Transverse colon (tissue), 4 donors: Measurements from ENCODE around the gene DVL1. TPM values are rescaled to one million over a fixed set of nuclear protein-coding genes. Genes with fewer than 3 reads are reported as not detected.

ENCODE experiments used
- DNase-seq: peaks from one replicate; pipeline ENCODE4 v3.0.0-alpha.2; 2019
- H3K27ac ChIP-seq, 4 donors: fragments of 200-600 bp; sonication (generic); 2 replicates each; pipeline ENCODE4 v1.5.1; 2016 to 2018; ENCODE audit warnings: inconsistent platforms in 4 of 4
- H3K27me3 ChIP-seq: fragments of 200-600 bp; sonication (generic); 2 replicates; pipeline ENCODE4 v1.5.1; 2017; ENCODE audit warnings: inconsistent platforms
- H3K36me3 ChIP-seq, 4 donors: fragments of 200-600 bp; sonication (generic); 2 replicates each; pipeline ENCODE4 v1.5.1; 2017 to 2019; ENCODE audit warnings: inconsistent platforms in 4 of 4
- H3K4me1 ChIP-seq, 4 donors: fragments of 200-600 bp; sonication (generic); 2 replicates each; pipeline ENCODE4 v1.5.1; 2017 to 2020; ENCODE audit warnings: inconsistent platforms in 4 of 4
- H3K4me3 ChIP-seq, 4 donors: fragments of 200-600 bp; sonication (generic); 1 replicate in 1 of 4; 2 replicates in 3 of 4; pipeline versions ENCODE4 v1.5.1 to v1.6.1; 2017 to 2019; ENCODE audit warnings: inconsistent platforms in 4 of 4
- H3K9me3 ChIP-seq, 2 donors: fragments of 200-600 bp; sonication (generic); 2 replicates each; pipeline ENCODE4 v1.5.1; 2017 to 2019; ENCODE audit warnings: inconsistent platforms in 2 of 2
- CTCF ChIP-seq, 5 experiments: fragments of 200-600 bp in 3 of 5; fragments of 450-650 bp in 2 of 5; sonication (generic) in 3 of 5; IDR thresholded peaks; 1 replicate in 2 of 5; 2 replicates in 3 of 5; pipeline ENCODE4 v1.5.1; 2016 to 2017; ENCODE audit warnings: antibody characterized with exemption in 5 of 5, inconsistent platforms in 3 of 5, mild to moderate bottlenecking in 2 of 5, moderate library complexity in 1 of 5
- EP300 ChIP-seq: sonication (generic); formaldehyde crosslinking; IDR thresholded peaks from one replicate; pipeline ENCODE4 v1.6.1; 2017; ENCODE audit warnings: antibody characterized with exemption, low read depth
- POLR2A ChIP-seq: fragments of 450-650 bp; IDR thresholded peaks from one replicate; pipeline ENCODE4 v1.6.1; 2016; ENCODE audit warnings: antibody characterized with exemption, mild to moderate bottlenecking, moderate library complexity
- POLR2AphosphoS5 ChIP-seq, 3 donors: sonication (generic); formaldehyde crosslinking; IDR thresholded peaks; one replicate each; pipeline ENCODE4 v1.6.1; 2016; ENCODE audit warnings: antibody characterized with exemption in 3 of 3
- WGBS, 2 donors: methylation state at CpG; one replicate each; pipeline ENCODE4 v1.1.5; 2018; ENCODE audit warnings: low coverage in 1 of 2; 5-methylcytosine and 5-hydroxymethylcytosine counted together
- in situ Hi-C, 4 donors: fragments of 200-750 bp; cut with MboI; loops; one replicate each; pipeline versions ENCODE4 v1.15.0 to v1.15.1; 2017; ENCODE audit warnings: low sequenced_read_pairs in 3 of 4, low pct_ligation_motif_present in 1 of 4, low pct_unique_long_range_greater_than_20kb in 1 of 4
- intact Hi-C: fragments of 100-400 bp; cut with DNase I; formaldehyde crosslinking; loops from one replicate; pipeline ENCODE4 v1.15.1; 2023; ENCODE audit warnings: low total_unique reads
- total RNA-seq, 4 donors: library from RNA; depleted of rRNA; stranded (reverse); fragments of >200 nt; gene quantifications; one replicate each; pipeline ENCODE4 v1.1.0, GENCODE V29; 2016

Gene DVL1
- total RNA-seq, 4 donors from 2014 or later: 103 to 182 (median 115) TPM

- H3K27ac ChIP-seq: no peak overlapping the region
- H3K36me3 ChIP-seq: peaks cover 0 to 3% (median 0%) of the 10 kb centered on the region in 4 donors
- DNase-seq: no peak
- H3K4me1 ChIP-seq: peaks cover 23 to 28% (median 24%) of the 10 kb centered on the region in 4 donors
- H3K9me3 ChIP-seq: no peaks in the 10 kb centered on the region
- no peak overlapping the region for H3K4me3 ChIP-seq
- intact Hi-C loops (no loop called here), in situ Hi-C loops (no loop called here)
- H3K27me3 ChIP-seq: no peaks in the 10 kb centered on the region
- no peak for TF ChIP-seq POLR2AphosphoS5 (IDR thresholded peaks at IDR 0.05)
- TF ChIP-seq CTCF (IDR thresholded peaks at IDR 0.05): no peak
- TF ChIP-seq EP300: no peak
- no peak for TF ChIP-seq POLR2A
- 94% methylated on average over 23 of the region's 28 CpGs; no CpG with 5 or more reads in 1 of the 2 donors for WGBS, 2 donors
Observed at GRCh38 chr1:1342061-1342562, 7.1 kb downstream of the DVL1 start.

- in situ Hi-C loops: no loop called here
- peaks cover 0 to 3% (median 0%) of the 10 kb centered on the region in 4 donors for H3K36me3 ChIP-seq
- intact Hi-C loops: no loop called here
- H3K4me1 ChIP-seq: peaks cover 18 to 23% (median 19%) of the 10 kb centered on the region in 4 donors
- no peak for DNase-seq
- H3K27me3 ChIP-seq: no peaks in the 10 kb centered on the region
- H3K27ac ChIP-seq: no peak overlapping the region
- H3K4me3 ChIP-seq: no peak overlapping the region
- no peaks in the 10 kb centered on the region for H3K9me3 ChIP-seq
- WGBS, 2 donors: 93% methylated on average over 17 of the region's 17 CpGs; no CpG with 5 or more reads in 1 of the 2 donors
- no peak for TF ChIP-seq EP300
- no peak for TF ChIP-seq POLR2AphosphoS5 (IDR thresholded peaks at IDR 0.05)
- TF ChIP-seq POLR2A: no peak
- TF ChIP-seq CTCF (IDR thresholded peaks at IDR 0.05): no peak
Observed at GRCh38 chr1:1341549-1342021, 7.6 kb downstream of the DVL1 start.

- no peaks in the 10 kb centered on the region for H3K27me3 ChIP-seq
- intact Hi-C loops (no loop called here), in situ Hi-C loops (no loop called here)
- H3K4me1 ChIP-seq: peaks cover 11 to 17% (median 13%) of the 10 kb centered on the region in 4 donors
- H3K9me3 ChIP-seq: no peaks in the 10 kb centered on the region
- H3K27ac ChIP-seq: no peak overlapping the region
- DNase-seq: no peak
- peaks cover 0 to 3% (median 0%) of the 10 kb centered on the region in 4 donors for H3K36me3 ChIP-seq
- no peak overlapping the region for H3K4me3 ChIP-seq
- TF ChIP-seq EP300 (no peak), POLR2AphosphoS5 (IDR thresholded peaks at IDR 0.05) (no peak), CTCF (IDR thresholded peaks at IDR 0.05) (no peak)
- WGBS, 2 donors: 89 to 93% methylated on average over 18 to 36 of the region's 36 CpGs
Observed at GRCh38 chr1:1340791-1341548, 8.2 kb downstream of the DVL1 start.

- DNase-seq: no peak
- H3K4me3 ChIP-seq: no peak overlapping the region
- no peak overlapping the region for H3K27ac ChIP-seq
- H3K9me3 ChIP-seq: no peaks in the 10 kb centered on the region
- no peaks in the 10 kb centered on the region for H3K27me3 ChIP-seq
- H3K4me1 ChIP-seq: peaks cover 4 to 9% (median 5%) of the 10 kb centered on the region in 4 donors
- TF ChIP-seq POLR2A (no peak), EP300 (no peak), CTCF (IDR thresholded peaks at IDR 0.05) (no peak), POLR2AphosphoS5 (IDR thresholded peaks at IDR 0.05) (no peak)
- in situ Hi-C loops (no loop called here), intact Hi-C loops (no loop called here)
- peaks cover 0 to 3% (median 0%) of the 10 kb centered on the region in 4 donors for H3K36me3 ChIP-seq
- 88% methylated on average over 23 of the region's 23 CpGs; no CpG with 5 or more reads in 1 of the 2 donors for WGBS, 2 donors
Observed at GRCh38 chr1:1340185-1340584, 9.0 kb downstream of the DVL1 start.
